ENCODE measurements around the gene CFAP43. TPM values are rescaled to one million over a fixed set of nuclear protein-coding genes. Genes with fewer than 3 reads are reported as not detected.
A peak's percentile ranks its signal among the peaks of the same experiment; 100 is the strongest.

CFAP43 gene
- total and polyA plus RNA-seq, 9 of the 15 experiments (the other 6 are each of a cell fraction or from before 2014, with no cell fraction given) = 0.07 to 0.86 (median 0.11) TPM; not detected in 1

DNA sequence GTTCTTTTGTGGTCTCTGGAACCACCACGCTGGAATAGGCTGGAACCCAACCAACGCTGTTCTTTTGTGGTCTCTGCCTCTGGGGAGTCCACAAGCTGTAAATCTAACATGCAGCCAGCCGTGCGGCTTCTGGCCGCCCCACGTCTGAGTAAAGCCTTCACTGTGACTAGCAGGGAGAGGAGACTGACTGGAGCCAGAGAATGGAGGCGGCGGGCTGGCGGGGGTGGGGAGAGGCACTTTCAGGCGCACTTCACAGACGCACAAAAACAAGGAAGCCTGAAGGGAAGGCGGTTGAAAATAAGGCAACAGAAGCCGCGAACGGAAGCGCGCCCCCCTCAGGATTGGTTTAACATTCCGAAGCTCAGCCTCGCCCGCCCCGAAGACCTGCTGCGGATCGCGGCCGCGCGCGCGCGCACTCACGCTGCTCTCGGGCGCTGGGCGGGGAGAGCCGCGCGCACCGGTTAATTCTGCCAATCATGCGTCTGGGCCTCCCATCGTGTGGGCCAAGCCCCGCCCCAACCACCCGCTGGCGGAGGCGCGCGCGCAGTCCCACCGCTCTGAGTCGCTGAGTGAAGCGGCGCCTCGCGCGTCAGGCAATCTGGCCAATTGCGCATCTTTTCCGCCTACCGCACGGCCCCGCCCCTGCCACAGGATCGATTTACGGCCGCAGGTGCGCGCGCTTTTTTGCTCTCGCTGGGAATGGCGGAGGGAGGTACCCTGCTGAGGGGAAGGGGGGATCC, 110.5 kb downstream of the CFAP43 start, which contains the start of gene SFR1 (continued):
- peak; percentile 86 for TF ChIP-seq TAF1 (IDR thresholded peaks at IDR 0.05; ENCODE audit: control insufficient read depth, extremely low read depth, insufficient read depth, low read length, severe bottlenecking)
- TF ChIP-seq, protein P1, sequence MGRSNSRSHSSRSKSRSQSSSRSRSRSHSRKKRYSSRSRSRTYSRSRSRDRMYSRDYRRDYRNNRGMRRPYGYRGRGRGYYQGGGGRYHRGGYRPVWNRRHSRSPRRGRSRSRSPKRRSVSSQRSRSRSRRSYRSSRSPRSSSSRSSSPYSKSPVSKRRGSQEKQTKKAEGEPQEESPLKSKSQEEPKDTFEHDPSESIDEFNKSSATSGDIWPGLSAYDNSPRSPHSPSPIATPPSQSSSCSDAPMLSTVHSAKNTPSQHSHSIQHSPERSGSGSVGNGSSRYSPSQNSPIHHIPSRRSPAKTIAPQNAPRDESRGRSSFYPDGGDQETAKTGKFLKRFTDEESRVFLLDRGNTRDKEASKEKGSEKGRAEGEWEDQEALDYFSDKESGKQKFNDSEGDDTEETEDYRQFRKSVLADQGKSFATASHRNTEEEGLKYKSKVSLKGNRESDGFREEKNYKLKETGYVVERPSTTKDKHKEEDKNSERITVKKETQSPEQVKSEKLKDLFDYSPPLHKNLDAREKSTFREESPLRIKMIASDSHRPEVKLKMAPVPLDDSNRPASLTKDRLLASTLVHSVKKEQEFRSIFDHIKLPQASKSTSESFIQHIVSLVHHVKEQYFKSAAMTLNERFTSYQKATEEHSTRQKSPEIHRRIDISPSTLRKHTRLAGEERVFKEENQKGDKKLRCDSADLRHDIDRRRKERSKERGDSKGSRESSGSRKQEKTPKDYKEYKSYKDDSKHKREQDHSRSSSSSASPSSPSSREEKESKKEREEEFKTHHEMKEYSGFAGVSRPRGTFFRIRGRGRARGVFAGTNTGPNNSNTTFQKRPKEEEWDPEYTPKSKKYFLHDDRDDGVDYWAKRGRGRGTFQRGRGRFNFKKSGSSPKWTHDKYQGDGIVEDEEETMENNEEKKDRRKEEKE (IDR thresholded peaks at IDR 0.05; ENCODE audit: borderline replicate concordance in 1 of 2, control insufficient read depth in 1 of 2, low read depth in 2 of 2, low read length in 1 of 2) = no peak
- no peak for TF ChIP-seq MXI1 (IDR thresholded peaks at IDR 0.05; ENCODE audit: low read depth, low read length)
- TF ChIP-seq, protein P2, sequence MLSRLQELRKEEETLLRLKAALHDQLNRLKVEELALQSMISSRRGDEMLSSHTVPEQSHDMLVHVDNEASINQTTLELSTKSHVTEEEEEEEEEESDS (CRISPR knock-in tag; IDR thresholded peaks at IDR 0.05) = no peak
- no peak for TF ChIP-seq SP2 (IDR thresholded peaks at IDR 0.05; ENCODE audit: extremely low read depth, low read depth, low read length, poor library complexity, severe bottlenecking)
- TF ChIP-seq ZNF224 (CRISPR knock-in tag; IDR thresholded peaks at IDR 0.05) = no peak
- TF ChIP-seq CBX8 (IDR thresholded peaks at IDR 0.05; ENCODE audit: borderline replicate concordance, extremely low read depth, low read depth, low read length, poor library complexity, severe bottlenecking) = no peak
- TF ChIP-seq, protein P3, sequence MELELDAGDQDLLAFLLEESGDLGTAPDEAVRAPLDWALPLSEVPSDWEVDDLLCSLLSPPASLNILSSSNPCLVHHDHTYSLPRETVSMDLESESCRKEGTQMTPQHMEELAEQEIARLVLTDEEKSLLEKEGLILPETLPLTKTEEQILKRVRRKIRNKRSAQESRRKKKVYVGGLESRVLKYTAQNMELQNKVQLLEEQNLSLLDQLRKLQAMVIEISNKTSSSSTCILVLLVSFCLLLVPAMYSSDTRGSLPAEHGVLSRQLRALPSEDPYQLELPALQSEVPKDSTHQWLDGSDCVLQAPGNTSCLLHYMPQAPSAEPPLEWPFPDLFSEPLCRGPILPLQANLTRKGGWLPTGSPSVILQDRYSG (tag; conservative IDR thresholded peaks at IDR 0.05; ENCODE audit: low read depth) = no peak
- TF ChIP-seq, protein P4, sequence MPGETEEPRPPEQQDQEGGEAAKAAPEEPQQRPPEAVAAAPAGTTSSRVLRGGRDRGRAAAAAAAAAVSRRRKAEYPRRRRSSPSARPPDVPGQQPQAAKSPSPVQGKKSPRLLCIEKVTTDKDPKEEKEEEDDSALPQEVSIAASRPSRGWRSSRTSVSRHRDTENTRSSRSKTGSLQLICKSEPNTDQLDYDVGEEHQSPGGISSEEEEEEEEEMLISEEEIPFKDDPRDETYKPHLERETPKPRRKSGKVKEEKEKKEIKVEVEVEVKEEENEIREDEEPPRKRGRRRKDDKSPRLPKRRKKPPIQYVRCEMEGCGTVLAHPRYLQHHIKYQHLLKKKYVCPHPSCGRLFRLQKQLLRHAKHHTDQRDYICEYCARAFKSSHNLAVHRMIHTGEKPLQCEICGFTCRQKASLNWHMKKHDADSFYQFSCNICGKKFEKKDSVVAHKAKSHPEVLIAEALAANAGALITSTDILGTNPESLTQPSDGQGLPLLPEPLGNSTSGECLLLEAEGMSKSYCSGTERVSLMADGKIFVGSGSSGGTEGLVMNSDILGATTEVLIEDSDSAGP (CRISPR knock-in tag; IDR thresholded peaks at IDR 0.05) = no peak
- TF ChIP-seq, protein P5, sequence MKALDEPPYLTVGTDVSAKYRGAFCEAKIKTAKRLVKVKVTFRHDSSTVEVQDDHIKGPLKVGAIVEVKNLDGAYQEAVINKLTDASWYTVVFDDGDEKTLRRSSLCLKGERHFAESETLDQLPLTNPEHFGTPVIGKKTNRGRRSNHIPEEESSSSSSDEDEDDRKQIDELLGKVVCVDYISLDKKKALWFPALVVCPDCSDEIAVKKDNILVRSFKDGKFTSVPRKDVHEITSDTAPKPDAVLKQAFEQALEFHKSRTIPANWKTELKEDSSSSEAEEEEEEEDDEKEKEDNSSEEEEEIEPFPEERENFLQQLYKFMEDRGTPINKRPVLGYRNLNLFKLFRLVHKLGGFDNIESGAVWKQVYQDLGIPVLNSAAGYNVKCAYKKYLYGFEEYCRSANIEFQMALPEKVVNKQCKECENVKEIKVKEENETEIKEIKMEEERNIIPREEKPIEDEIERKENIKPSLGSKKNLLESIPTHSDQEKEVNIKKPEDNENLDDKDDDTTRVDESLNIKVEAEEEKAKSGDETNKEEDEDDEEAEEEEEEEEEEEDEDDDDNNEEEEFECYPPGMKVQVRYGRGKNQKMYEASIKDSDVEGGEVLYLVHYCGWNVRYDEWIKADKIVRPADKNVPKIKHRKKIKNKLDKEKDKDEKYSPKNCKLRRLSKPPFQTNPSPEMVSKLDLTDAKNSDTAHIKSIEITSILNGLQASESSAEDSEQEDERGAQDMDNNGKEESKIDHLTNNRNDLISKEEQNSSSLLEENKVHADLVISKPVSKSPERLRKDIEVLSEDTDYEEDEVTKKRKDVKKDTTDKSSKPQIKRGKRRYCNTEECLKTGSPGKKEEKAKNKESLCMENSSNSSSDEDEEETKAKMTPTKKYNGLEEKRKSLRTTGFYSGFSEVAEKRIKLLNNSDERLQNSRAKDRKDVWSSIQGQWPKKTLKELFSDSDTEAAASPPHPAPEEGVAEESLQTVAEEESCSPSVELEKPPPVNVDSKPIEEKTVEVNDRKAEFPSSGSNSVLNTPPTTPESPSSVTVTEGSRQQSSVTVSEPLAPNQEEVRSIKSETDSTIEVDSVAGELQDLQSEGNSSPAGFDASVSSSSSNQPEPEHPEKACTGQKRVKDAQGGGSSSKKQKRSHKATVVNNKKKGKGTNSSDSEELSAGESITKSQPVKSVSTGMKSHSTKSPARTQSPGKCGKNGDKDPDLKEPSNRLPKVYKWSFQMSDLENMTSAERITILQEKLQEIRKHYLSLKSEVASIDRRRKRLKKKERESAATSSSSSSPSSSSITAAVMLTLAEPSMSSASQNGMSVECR (CRISPR knock-in tag; IDR thresholded peaks at IDR 0.05) = no peak; the same call in 1 of the 2 replicates
- TF ChIP-seq ETV6 (IDR thresholded peaks at IDR 0.05; ENCODE audit: borderline replicate concordance in 1 of 2, low read depth in 2 of 2, low read length in 1 of 2) = no peak
- no peak for TF ChIP-seq ETV6 (CRISPR knock-in tag; IDR thresholded peaks at IDR 0.05; ENCODE audit: borderline replicate concordance)
- no peak for TF ChIP-seq MAFG (tag; conservative IDR thresholded peaks at IDR 0.05)
- TF ChIP-seq BMI1 (IDR thresholded peaks at IDR 0.05; ENCODE audit: low read length) = no peak
- TF ChIP-seq RBFOX2 (IDR thresholded peaks at IDR 0.05; ENCODE audit: low read depth, low read length) = peak; percentile 90
